Keratinocyte (primary cell): ENCODE data around the gene NDUFAF8. TPM values are rescaled to one million over a fixed set of nuclear protein-coding genes. Genes with fewer than 3 reads are reported as not detected.

Source experiments
- DNase-seq: peaks from one replicate; pipeline ENCODE4 v3.0.0-alpha.2; 2011; ENCODE audit warnings: low read depth, missing footprints, low spot score
- FAIRE-seq: peaks from 2 replicates; lab custom pipeline; 2011; peaks lifted over from hg19 to GRCh38; lab: Jason Lieb, UNC
- H2AFZ ChIP-seq: 2 replicates; pipeline ENCODE4 v1.6.0; 2012; ENCODE audit warnings: low read length, control low read depth, inconsistent platforms; ENCODE audit not compliant: control insufficient read depth
- H3K27ac ChIP-seq: 2 replicates; pipeline ENCODE4 v1.5.1; 2011; ENCODE audit warnings: low read length; ENCODE audit not compliant: control insufficient read depth, insufficient read depth
- H3K27me3 ChIP-seq: 3 replicates; pipeline ENCODE4 v1.6.0; 2011; ENCODE audit warnings: low read length; ENCODE audit not compliant: control insufficient read depth, insufficient read depth; ENCODE audit errors: extremely low read depth
- H3K36me3 ChIP-seq, 2 experiments: 2 replicates in 1 of 2; 3 replicates in 1 of 2; pipeline ENCODE4 v1.5.1; 2011; ENCODE audit warnings: low read length in 2 of 2, mild to moderate bottlenecking in 1 of 2; ENCODE audit not compliant: control insufficient read depth in 2 of 2, insufficient read depth in 2 of 2; ENCODE audit errors: extremely low read depth in 1 of 2
- H3K4me1 ChIP-seq: 3 replicates; pipeline ENCODE4 v1.5.1; 2011; ENCODE audit warnings: low read length; ENCODE audit not compliant: control insufficient read depth, insufficient read depth; ENCODE audit errors: extremely low read depth
- H3K4me2 ChIP-seq: 3 replicates; pipeline ENCODE4 v1.6.0; 2011; ENCODE audit warnings: low read depth, low read length; ENCODE audit not compliant: control insufficient read depth, insufficient read depth; ENCODE audit errors: extremely low read depth
- H3K4me3 ChIP-seq, 3 experiments: fragments of 200-600 bp in 1 of 3; sonication (generic) in 1 of 3; 2 replicates in 2 of 3; 3 replicates in 1 of 3; pipeline ENCODE4 v1.5.1; 2011 to 2016; ENCODE audit warnings: low read length in 3 of 3, mild to moderate bottlenecking in 3 of 3, control low read depth in 2 of 3, inconsistent platforms in 1 of 3, low read depth in 1 of 3, mixed read lengths in 1 of 3, mixed run types in 1 of 3, moderate library complexity in 1 of 3; ENCODE audit not compliant: control insufficient read depth in 2 of 3, insufficient read depth in 2 of 3; ENCODE audit errors: extremely low read depth in 1 of 3
- H3K79me2 ChIP-seq: 2 replicates; pipeline ENCODE4 v1.6.0; 2012; ENCODE audit warnings: low read length; ENCODE audit not compliant: control insufficient read depth, insufficient read depth
- H3K9ac ChIP-seq: 3 replicates; pipeline ENCODE4 v1.6.0; 2011; ENCODE audit warnings: low read length; ENCODE audit not compliant: control insufficient read depth, insufficient read depth; ENCODE audit errors: extremely low read depth
- H3K9me1 ChIP-seq: 3 replicates; pipeline ENCODE4 v1.6.0; 2011; ENCODE audit warnings: low read length; ENCODE audit not compliant: control insufficient read depth, insufficient read depth; ENCODE audit errors: extremely low read depth
- H3K9me3 ChIP-seq: 2 replicates; pipeline ENCODE4 v1.5.1; 2012; ENCODE audit warnings: low read depth, low read length; ENCODE audit not compliant: control insufficient read depth
- H4K20me1 ChIP-seq: 3 replicates; pipeline ENCODE4 v1.6.0; 2011; ENCODE audit warnings: low read length; ENCODE audit not compliant: control insufficient read depth, insufficient read depth; ENCODE audit errors: extremely low read depth
- CTCF ChIP-seq, 3 experiments: IDR thresholded peaks in 1 of 3; conservative IDR thresholded peaks in 1 of 3; optimal IDR thresholded peaks in 1 of 3; 2 replicates in 2 of 3; 3 replicates in 1 of 3; pipeline versions ENCODE3 to v1.5.1; 2011; ENCODE audit warnings: low read length in 3 of 3, mild to moderate bottlenecking in 3 of 3, moderate library complexity in 2 of 3, control low read depth in 1 of 3, inconsistent platforms in 1 of 3; ENCODE audit not compliant: insufficient read depth in 2 of 3; ENCODE audit errors: extremely low read depth in 1 of 3
- EZH2 ChIP-seq: IDR thresholded peaks from one replicate; pipeline ENCODE4 v1.6.1; 2012; ENCODE audit warnings: inconsistent platforms, mild to moderate bottlenecking, low read length, moderate library complexity
- dilution Hi-C: fragments of 300-500 bp; cut with MboI; formaldehyde crosslinking; loops from one replicate; pipeline ENCODE4 v1.7.0; 2020; ENCODE audit warnings: low sequenced_read_pairs; ENCODE audit not compliant: extremely low pct_ligation_motif_present
- polyA plus RNA-seq, 5 experiments: library from polyadenylated mRNA; depleted of rRNA in 3 of 5; stranded (reverse) in 3 of 5; stranded (forward) in 1 of 5; unstranded in 1 of 5; fragments of >200 nt; gene quantifications; 1 replicate in 1 of 5; 2 replicates in 3 of 5; 3 replicates in 1 of 5; pipeline versions ENCODE4 v1.2.1 to v1.2.3, GENCODE V29; 2011 to 2012; ENCODE audit warnings: missing spikeins in 2 of 5, low read depth in 1 of 5, low replicate concordance in 1 of 5

The NDUFAF8 gene
- polyA plus RNA-seq, 1 donor (not counting 4 experiments of a cell fraction or from before 2014, with no cell fraction given): 171 TPM

GRCh38 chr17:81271226-81271625, 32.1 kb downstream of the NDUFAF8 start:
- TF ChIP-seq EZH2: no peak
- no peak for TF ChIP-seq CTCF (optimal IDR thresholded peaks at IDR 0.05 in 1 of 3, IDR thresholded peaks at IDR 0.05 in 1 of 3, conservative IDR thresholded peaks at IDR 0.05 in 1 of 3; ENCODE audit: extremely low read depth in 1 of 3, insufficient read depth in 2 of 3, low read length in 3 of 3)

GRCh38 chr17:81272616-81273015, 33.5 kb downstream of the NDUFAF8 start:
- TF ChIP-seq EZH2: no peak
- TF ChIP-seq CTCF (optimal IDR thresholded peaks at IDR 0.05 in 1 of 3, IDR thresholded peaks at IDR 0.05 in 1 of 3, conservative IDR thresholded peaks at IDR 0.05 in 1 of 3; ENCODE audit: extremely low read depth in 1 of 3, insufficient read depth in 2 of 3, low read length in 3 of 3): no peak
- Histone ChIP-seq H3K9ac (no peak overlapping the region), H3K4me2 (no peak overlapping the region), H3K9me1 (peaks cover 2% of the 10 kb centered on the region), H4K20me1 (peaks cover 4% of the 10 kb centered on the region), H3K4me3 (no peak overlapping the region), H3K27me3 (no peaks in the 10 kb centered on the region), H3K9me3 (no peaks in the 10 kb centered on the region), H3K27ac (no peak overlapping the region), H2AFZ (no peak overlapping the region), H3K36me3 (peaks cover 26 to 31% of the 10 kb centered on the region in 2 experiments), H3K4me1 (peaks cover 11% of the 10 kb centered on the region), H3K79me2 (no peaks in the 10 kb centered on the region)
- dilution Hi-C loops: no loop called here
- no peak for FAIRE-seq
- no peak for DNase-seq

More at GRCh38 chr17:81271226-81271625, 32.1 kb downstream of the NDUFAF8 start:
- dilution Hi-C loops: no loop called here
- FAIRE-seq: peak; percentile 83
- peak overlapping the region; percentile 9 for H3K4me2 ChIP-seq
- no peaks in the 10 kb centered on the region for H3K79me2 ChIP-seq
- H4K20me1 ChIP-seq: peaks cover 4% of the 10 kb centered on the region
- H3K27ac ChIP-seq: peak overlapping the region; percentile 31
- no peak overlapping the region for H2AFZ ChIP-seq
- H3K4me3 ChIP-seq: peak overlapping the region in 1 of 3 experiments; percentile 0
- H3K9me3 ChIP-seq: no peaks in the 10 kb centered on the region
- no peaks in the 10 kb centered on the region for H3K27me3 ChIP-seq
- H3K9me1 ChIP-seq: peaks cover 2% of the 10 kb centered on the region
- DNase-seq: peak; percentile 35
- H3K36me3 ChIP-seq: peaks cover 20 to 28% of the 10 kb centered on the region in 2 experiments
- H3K4me1 ChIP-seq: peaks cover 11% of the 10 kb centered on the region
- H3K9ac ChIP-seq: peak overlapping the region; percentile 39
